ENCODE data around the gene JARID2. TPM values are rescaled to one million over a fixed set of nuclear protein-coding genes. Genes with fewer than 3 reads are reported as not detected.

JARID2 gene
- total and polyA plus RNA-seq, 10 of the 15 experiments (the other 5 are each of a cell fraction or from before 2014, with no cell fraction given) = 4.2 to 21.6 (median 11.7) TPM

DNA sequence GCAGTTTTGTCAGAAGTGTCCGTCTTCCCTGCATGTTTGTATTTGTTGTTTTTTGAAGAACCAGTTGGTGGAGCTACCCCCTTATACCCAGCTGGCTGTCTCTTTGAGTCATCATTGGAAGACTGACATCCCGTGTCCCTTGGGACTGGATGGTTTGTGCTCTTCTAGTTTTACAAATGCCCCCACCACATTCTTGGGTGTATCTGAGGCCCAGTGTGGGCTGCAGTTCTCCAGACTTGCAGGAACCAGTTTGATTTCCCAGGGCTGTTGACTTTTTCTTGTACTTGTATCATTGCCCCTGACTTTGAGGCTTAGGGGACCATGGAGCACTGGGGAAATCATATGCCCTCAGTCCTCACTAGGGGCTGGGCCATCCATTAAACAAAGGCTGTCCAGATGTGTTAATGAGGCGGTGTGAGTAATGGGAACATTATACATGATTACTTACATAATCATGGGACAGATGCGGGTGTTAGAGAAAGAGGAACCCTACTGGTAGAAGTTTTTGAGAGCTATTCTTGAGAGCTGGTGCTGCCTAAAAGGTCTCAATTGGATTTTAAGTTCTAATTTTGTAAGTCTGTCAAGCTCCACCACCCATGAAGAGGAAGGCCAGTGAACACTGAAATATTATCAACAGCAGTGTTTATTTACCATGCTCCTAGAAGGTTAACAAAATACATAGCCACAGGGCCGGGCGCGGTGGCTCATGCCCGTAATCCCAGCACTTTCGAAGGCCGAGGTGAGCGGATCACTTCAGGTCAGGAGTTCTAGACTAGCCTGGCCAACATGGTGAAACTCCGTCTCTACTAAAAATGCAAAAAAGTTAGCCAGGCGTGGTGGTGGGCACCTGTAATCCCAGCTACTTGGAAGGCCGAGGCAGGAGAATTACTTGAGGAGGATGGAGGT lies 8.5 kb downstream of the JARID2 start (continued):
- TF ChIP-seq, protein P1, sequence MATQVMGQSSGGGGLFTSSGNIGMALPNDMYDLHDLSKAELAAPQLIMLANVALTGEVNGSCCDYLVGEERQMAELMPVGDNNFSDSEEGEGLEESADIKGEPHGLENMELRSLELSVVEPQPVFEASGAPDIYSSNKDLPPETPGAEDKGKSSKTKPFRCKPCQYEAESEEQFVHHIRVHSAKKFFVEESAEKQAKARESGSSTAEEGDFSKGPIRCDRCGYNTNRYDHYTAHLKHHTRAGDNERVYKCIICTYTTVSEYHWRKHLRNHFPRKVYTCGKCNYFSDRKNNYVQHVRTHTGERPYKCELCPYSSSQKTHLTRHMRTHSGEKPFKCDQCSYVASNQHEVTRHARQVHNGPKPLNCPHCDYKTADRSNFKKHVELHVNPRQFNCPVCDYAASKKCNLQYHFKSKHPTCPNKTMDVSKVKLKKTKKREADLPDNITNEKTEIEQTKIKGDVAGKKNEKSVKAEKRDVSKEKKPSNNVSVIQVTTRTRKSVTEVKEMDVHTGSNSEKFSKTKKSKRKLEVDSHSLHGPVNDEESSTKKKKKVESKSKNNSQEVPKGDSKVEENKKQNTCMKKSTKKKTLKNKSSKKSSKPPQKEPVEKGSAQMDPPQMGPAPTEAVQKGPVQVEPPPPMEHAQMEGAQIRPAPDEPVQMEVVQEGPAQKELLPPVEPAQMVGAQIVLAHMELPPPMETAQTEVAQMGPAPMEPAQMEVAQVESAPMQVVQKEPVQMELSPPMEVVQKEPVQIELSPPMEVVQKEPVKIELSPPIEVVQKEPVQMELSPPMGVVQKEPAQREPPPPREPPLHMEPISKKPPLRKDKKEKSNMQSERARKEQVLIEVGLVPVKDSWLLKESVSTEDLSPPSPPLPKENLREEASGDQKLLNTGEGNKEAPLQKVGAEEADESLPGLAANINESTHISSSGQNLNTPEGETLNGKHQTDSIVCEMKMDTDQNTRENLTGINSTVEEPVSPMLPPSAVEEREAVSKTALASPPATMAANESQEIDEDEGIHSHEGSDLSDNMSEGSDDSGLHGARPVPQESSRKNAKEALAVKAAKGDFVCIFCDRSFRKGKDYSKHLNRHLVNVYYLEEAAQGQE (IDR thresholded peaks at IDR 0.05; ENCODE audit: low read depth, low read length) = no peak
- TF ChIP-seq ETV6 (conservative IDR thresholded peaks at IDR 0.05 in 1 of 2, IDR thresholded peaks at IDR 0.05 in 1 of 2; ENCODE audit: borderline replicate concordance in 1 of 2, low read depth in 1 of 2) (peak in 1 of 2 experiments; percentile 41; a peak in 1 of 4 replicates), CHD2 (IDR thresholded peaks at IDR 0.05; ENCODE audit: borderline replicate concordance, low read depth, low read length) (peak; percentile 27; the same call in 1 of the 2 replicates), CBX5 (IDR thresholded peaks at IDR 0.05; ENCODE audit: low read depth) (no peak), EGR1 (IDR thresholded peaks at IDR 0.05; ENCODE audit: borderline replicate concordance in 1 of 2, low read depth in 2 of 2, low read length in 2 of 2) (no peak), RB1 (IDR thresholded peaks at IDR 0.05; ENCODE audit: borderline replicate concordance) (peak; percentile 71; the same call in 1 of the 2 replicates), CBX3 (IDR thresholded peaks at IDR 0.05; ENCODE audit: borderline replicate concordance, low read depth) (no peak), RAD21 (IDR thresholded peaks at IDR 0.05; ENCODE audit: insufficient read depth, low read depth, low read length) (peak; percentile 71), SMARCA5 (IDR thresholded peaks at IDR 0.05) (0 out of 2 replicates have a peak, but pooled peaks have one; percentile 9), ZNF207 (IDR thresholded peaks at IDR 0.05; ENCODE audit: borderline replicate concordance) (peak; percentile 52; the same call in 1 of the 2 replicates), TCF12 (IDR thresholded peaks at IDR 0.05; ENCODE audit: low read depth, low read length) (peak; percentile 52; the same call in 1 of the 2 replicates), IRF4 (IDR thresholded peaks at IDR 0.05; ENCODE audit: low read depth, low read length) (peak; percentile 59; the same call in 1 of the 2 replicates)
